Ramos (cell line): ENCODE results near the gene SLC26A6.

ENCODE experiments used
- in situ Hi-C: fragments of 300-500 bp; cut with MboI; formaldehyde crosslinking; loops from one replicate; pipeline ENCODE4 v1.14.3; 2022; ENCODE audit warnings: low sequenced_read_pairs; ENCODE audit not compliant: unreplicated experiment

Gene SLC26A6

GRCh38 chr3:48585411-48585810, 49.9 kb downstream of the SLC26A6 start:
- in situ Hi-C loops, result no loop called here

- in situ Hi-C loops, result no loop called here
Observed at GRCh38 chr3:48584836-48585235, 50.4 kb downstream of the SLC26A6 start.

- in situ Hi-C loops, result no loop called here
Observed at GRCh38 chr3:48581621-48582481, 53.4 kb downstream of the SLC26A6 start.

GRCh38 chr3:48576647-48577046, 58.6 kb downstream of the SLC26A6 start:
- in situ Hi-C loops, result no loop called here
